GM12878 (cell line): ENCODE data around the gene ALDH1L1. TPM values are rescaled to one million over a fixed set of nuclear protein-coding genes. Genes with fewer than 3 reads are reported as not detected.
A peak's percentile ranks its signal among the peaks of the same experiment; 100 is the strongest.

ENCODE experiments used
- ATAC-seq: fragments of 200-7000 bp; cut with Tn5 transposase; 3 replicates; pipeline ENCODE4 v1.9.1; 2020; ENCODE audit warnings: mild to moderate bottlenecking, moderate library complexity
- BruUV-seq: library from RNA; stranded (reverse); fragments of 400-500 nt; replicated peaks from 2 replicates; lab custom pipeline; 2021; lab: Mats Ljungman, UMichigan
- CTCF ChIA-PET: fragments of 300-600 bp; sonication (Branson Sonifier 250); formaldehyde crosslinking; extraction: SDS; loops from one replicate; lab custom pipeline; 2021; ENCODE audit warnings: inconsistent platforms; lab: Yijun Ruan, JAX
- POLR2A ChIA-PET: fragments of 350-600 bp; formaldehyde crosslinking; extraction: SDS; loops from one replicate; lab custom pipeline; 2021; ENCODE audit warnings: inconsistent platforms; lab: Charles Lee
- RAD21 ChIA-PET: fragments of 300-600 bp; sonication (Branson Sonifier 250); formaldehyde crosslinking; loops from one replicate; lab custom pipeline; 2023; ENCODE audit warnings: antibody characterized with exemption; ENCODE audit not compliant: unreplicated experiment; lab: Charles Lee
- SMC1A ChIA-PET: fragments of 300-600 bp; sonication (Branson Sonifier 250); formaldehyde crosslinking; loops from one replicate; lab custom pipeline; 2023; ENCODE audit not compliant: unreplicated experiment, uncharacterized antibody; lab: Charles Lee
- DNase-seq: peaks from one replicate; pipeline ENCODE4 v3.0.0-alpha.2; 2011; ENCODE audit warnings: low read depth, low spot score
- FAIRE-seq: peaks from 3 replicates; lab custom pipeline; 2011; peaks lifted over from hg19 to GRCh38; lab: Jason Lieb, UNC
- H2AFZ ChIP-seq: 2 replicates; pipeline ENCODE4 v1.6.0; 2011; ENCODE audit warnings: low read depth, low read length, control low read depth; ENCODE audit not compliant: control insufficient read depth
- H3K27ac ChIP-seq: 2 replicates; pipeline ENCODE4 v1.5.1; 2011; ENCODE audit warnings: control low read depth; ENCODE audit not compliant: control insufficient read depth, insufficient read depth
- H3K27me3 ChIP-seq, 2 experiments: replicated peaks in 1 of 2; 2 replicates each; pipeline versions ENCODE4 v1.6.0 to v1.6.1; 2011; ENCODE audit warnings: low read length in 1 of 2; ENCODE audit not compliant: control insufficient read depth in 2 of 2, insufficient read depth in 2 of 2
- H3K36me3 ChIP-seq, 2 experiments: 2 replicates each; pipeline ENCODE4 v1.5.1; 2011; ENCODE audit warnings: low read length in 1 of 2; ENCODE audit not compliant: control insufficient read depth in 2 of 2, insufficient read depth in 2 of 2
- H3K4me1 ChIP-seq: 2 replicates; pipeline ENCODE4 v1.6.1; 2011; ENCODE audit warnings: mild to moderate bottlenecking, low read length, moderate library complexity, mixed read lengths; ENCODE audit not compliant: control insufficient read depth, insufficient read depth
- H3K4me2 ChIP-seq: 2 replicates; pipeline ENCODE4 v1.6.0; 2011; ENCODE audit warnings: control low read depth; ENCODE audit not compliant: control insufficient read depth, insufficient read depth
- H3K4me3 ChIP-seq: fragments of 200-600 bp; sonication (generic); 2 replicates; pipeline ENCODE4 v1.5.1; 2016
- H3K79me2 ChIP-seq: 2 replicates; pipeline ENCODE4 v1.6.0; 2011; ENCODE audit warnings: low read length; ENCODE audit not compliant: control insufficient read depth, insufficient read depth
- H3K9ac ChIP-seq: 2 replicates; pipeline ENCODE4 v1.8.0; 2011; ENCODE audit warnings: low read length, control low read depth, mixed read lengths; ENCODE audit not compliant: control insufficient read depth, insufficient read depth
- H3K9me3 ChIP-seq: replicated peaks from 3 replicates; pipeline ENCODE4 v1.5.1; 2011; ENCODE audit warnings: mild to moderate bottlenecking, low read length; ENCODE audit not compliant: control insufficient read depth, insufficient read depth
- H4K20me1 ChIP-seq: 2 replicates; pipeline ENCODE4 v1.6.0; 2011; ENCODE audit not compliant: control insufficient read depth, insufficient read depth
- BMI1 ChIP-seq: fragments of 450-650 bp; IDR thresholded peaks from 2 replicates; pipeline ENCODE4 v1.6.1; 2016; ENCODE audit warnings: mild to moderate bottlenecking, moderate library complexity, borderline replicate concordance
- TCF3 ChIP-seq: IDR thresholded peaks from 2 replicates; pipeline ENCODE4 v1.6.1; 2012; ENCODE audit warnings: low read depth, mild to moderate bottlenecking, low read length, borderline replicate concordance; ENCODE audit not compliant: insufficient read depth
- WGBS: methylation state at CpG from one replicate; pipeline ENCODE4 v1.1.6; 2016; ENCODE audit warnings: low lambda C conversion rate; ENCODE audit not compliant: insufficient replicate concordance, insufficient coverage; ENCODE audit errors: missing lambda C conversion rate; 5-methylcytosine and 5-hydroxymethylcytosine counted together
- in situ Hi-C: fragments of 300-500 bp; cut with MboI; formaldehyde crosslinking; loops from 9 replicates; pipeline ENCODE4 v1.14.3; 2018; ENCODE audit warnings: mixed read lengths
- intact Hi-C: fragments of 100-400 bp; cut with micrococcal nuclease; formaldehyde crosslinking; loops from one replicate; pipeline ENCODE4 v1.14.2; 2022; ENCODE audit not compliant: unreplicated experiment
- polyA plus RNA-seq, 11 experiments: library from polyadenylated mRNA; depleted of rRNA in 4 of 11; unstranded in 6 of 11; stranded (reverse) in 5 of 11; fragments of >200 nt; fragmentation: Nextera tagmentation in 4 of 11; fragmentation: Illumina TruSeq in 1 of 11; extraction: Ambion mirVana in 4 of 11; extraction: Trizol in 1 of 11; gene quantifications; 1 replicate in 1 of 11; 2 replicates in 10 of 11; pipeline versions ENCODE4 v1.2.1 to v1.2.3, GENCODE V29; 2011 to 2016; ENCODE audit warnings: inconsistent platforms in 2 of 11, missing spikeins in 2 of 11, low read depth in 1 of 11
- total RNA-seq, 4 experiments: library from RNA; depleted of rRNA in 3 of 4; stranded (reverse); fragments of >200 nt in 3 of 4; fragmentation: Illumina TruSeq in 1 of 4; extraction: Trizol in 1 of 4; gene quantifications; 2 replicates each; pipeline versions ENCODE4 v1.2.1 to v1.2.3, GENCODE V29; 2013 to 2021
- TF ChIP-seq, protein P1 (sequence below), 3 experiments: IDR thresholded peaks in 2 of 3; conservative IDR thresholded peaks in 1 of 3; 2 replicates each; pipeline ENCODE4 v1.5.1; 2011; ENCODE audit warnings: low read depth in 3 of 3, low read length in 3 of 3, mild to moderate bottlenecking in 3 of 3, control low read depth in 2 of 3, moderate library complexity in 2 of 3, inconsistent platforms in 1 of 3, mixed read lengths in 1 of 3; ENCODE audit not compliant: control insufficient read depth in 2 of 3, insufficient read depth in 1 of 3; ENCODE audit errors: extremely low read depth in 1 of 3
- TF ChIP-seq, protein P2 (sequence below): IDR thresholded peaks from 2 replicates; pipeline ENCODE4 v1.6.1; 2011; ENCODE audit warnings: borderline replicate concordance, low read depth, mild to moderate bottlenecking, moderate library complexity, low read length; ENCODE audit not compliant: insufficient read depth, poor library complexity, severe bottlenecking

ALDH1L1 gene
- total and polyA plus RNA-seq, 10 of the 15 experiments (the other 5 are each of a cell fraction or from before 2014, with no cell fraction given) = 0.04 to 18.2 (median 0.45) TPM

DNA sequence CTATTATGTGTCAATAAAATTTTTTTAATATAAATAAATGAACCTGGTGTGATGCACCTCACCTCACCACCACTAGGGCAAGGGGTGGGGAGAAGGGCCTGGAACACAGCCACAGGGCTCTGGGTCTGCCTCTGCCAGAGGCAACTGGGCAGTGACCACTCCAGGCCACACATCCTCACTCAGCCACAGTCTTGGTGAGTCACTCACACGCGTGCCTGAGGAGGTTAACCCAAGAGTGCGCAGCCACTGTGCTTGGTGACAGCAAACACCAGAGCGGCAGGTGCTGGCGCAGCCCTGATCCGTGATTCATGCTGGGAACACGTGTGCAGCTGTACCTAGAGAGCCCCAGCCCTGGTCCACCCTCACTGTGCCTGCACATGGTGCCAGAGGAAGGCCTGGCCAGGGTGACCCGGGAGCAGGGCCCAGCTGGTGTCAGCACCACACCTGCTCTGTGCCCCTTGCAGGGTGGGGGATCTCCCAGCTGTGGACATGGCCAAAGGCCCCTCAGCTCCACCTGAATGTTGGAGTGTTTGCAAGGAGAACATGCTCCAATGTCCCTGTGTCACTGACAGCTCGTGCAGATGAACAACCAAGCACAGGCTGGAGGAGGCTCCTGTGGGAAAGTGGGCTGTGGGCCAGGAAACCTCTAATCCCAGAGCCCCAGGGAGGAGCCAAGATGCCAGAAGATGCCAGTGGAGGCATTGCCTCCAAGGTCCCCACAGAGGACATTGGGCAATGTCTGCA is 98.6 kb downstream of the ALDH1L1 start:
- RAD21 ChIA-PET = no interaction called here
- intact Hi-C loops (loop anchor here (10.0 kb wide), 1 partner anchor 167 kb away; no protein-coding TSS in a partner anchor), in situ Hi-C loops (no loop called here)
- no peak overlapping the region for H3K4me2 ChIP-seq
- BruUV-seq = no TSS peak
- no peak overlapping the region for H2AFZ ChIP-seq
- WGBS = 91% methylated on average over 9 of the region's 9 CpGs
- TF ChIP-seq, protein P1, sequence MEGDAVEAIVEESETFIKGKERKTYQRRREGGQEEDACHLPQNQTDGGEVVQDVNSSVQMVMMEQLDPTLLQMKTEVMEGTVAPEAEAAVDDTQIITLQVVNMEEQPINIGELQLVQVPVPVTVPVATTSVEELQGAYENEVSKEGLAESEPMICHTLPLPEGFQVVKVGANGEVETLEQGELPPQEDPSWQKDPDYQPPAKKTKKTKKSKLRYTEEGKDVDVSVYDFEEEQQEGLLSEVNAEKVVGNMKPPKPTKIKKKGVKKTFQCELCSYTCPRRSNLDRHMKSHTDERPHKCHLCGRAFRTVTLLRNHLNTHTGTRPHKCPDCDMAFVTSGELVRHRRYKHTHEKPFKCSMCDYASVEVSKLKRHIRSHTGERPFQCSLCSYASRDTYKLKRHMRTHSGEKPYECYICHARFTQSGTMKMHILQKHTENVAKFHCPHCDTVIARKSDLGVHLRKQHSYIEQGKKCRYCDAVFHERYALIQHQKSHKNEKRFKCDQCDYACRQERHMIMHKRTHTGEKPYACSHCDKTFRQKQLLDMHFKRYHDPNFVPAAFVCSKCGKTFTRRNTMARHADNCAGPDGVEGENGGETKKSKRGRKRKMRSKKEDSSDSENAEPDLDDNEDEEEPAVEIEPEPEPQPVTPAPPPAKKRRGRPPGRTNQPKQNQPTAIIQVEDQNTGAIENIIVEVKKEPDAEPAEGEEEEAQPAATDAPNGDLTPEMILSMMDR (IDR thresholded peaks at IDR 0.05 in 2 of 3, conservative IDR thresholded peaks at IDR 0.05 in 1 of 3; ENCODE audit: control insufficient read depth in 2 of 3, extremely low read depth in 1 of 3, insufficient read depth in 1 of 3, low read depth in 3 of 3, low read length in 3 of 3) = peak in 2 of 3 experiments; percentile 10 to 19; a peak in 1 of 6 replicates
- TF ChIP-seq TCF3 = 0 out of 2 replicates have a peak, but pooled peaks have one; percentile 30
- TF ChIP-seq, protein P2, sequence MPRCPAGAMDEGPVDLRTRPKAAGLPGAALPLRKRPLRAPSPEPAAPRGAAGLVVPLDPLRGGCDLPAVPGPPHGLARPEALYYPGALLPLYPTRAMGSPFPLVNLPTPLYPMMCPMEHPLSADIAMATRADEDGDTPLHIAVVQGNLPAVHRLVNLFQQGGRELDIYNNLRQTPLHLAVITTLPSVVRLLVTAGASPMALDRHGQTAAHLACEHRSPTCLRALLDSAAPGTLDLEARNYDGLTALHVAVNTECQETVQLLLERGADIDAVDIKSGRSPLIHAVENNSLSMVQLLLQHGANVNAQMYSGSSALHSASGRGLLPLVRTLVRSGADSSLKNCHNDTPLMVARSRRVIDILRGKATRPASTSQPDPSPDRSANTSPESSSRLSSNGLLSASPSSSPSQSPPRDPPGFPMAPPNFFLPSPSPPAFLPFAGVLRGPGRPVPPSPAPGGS = peak; percentile 76
- no peak for TF ChIP-seq BMI1
- ATAC-seq (no peak), DNase-seq (no peak), FAIRE-seq (no peak)
- no peak overlapping the region for H3K9ac ChIP-seq
- no peaks in the 10 kb centered on the region for H3K36me3 ChIP-seq
- H4K20me1 ChIP-seq = no peaks in the 10 kb centered on the region
- no peak overlapping the region for H3K4me3 ChIP-seq
- H3K4me1 ChIP-seq = no peaks in the 10 kb centered on the region
- POLR2A ChIA-PET = no interaction called here
- no peaks in the 10 kb centered on the region for H3K27me3 ChIP-seq
- SMC1A ChIA-PET = no interaction called here
- no peak overlapping the region for H3K27ac ChIP-seq
- no peaks in the 10 kb centered on the region for H3K79me2 ChIP-seq
- H3K9me3 ChIP-seq = no peaks in the 10 kb centered on the region
- CTCF ChIA-PET = no interaction called here
